ENCODE measurements around the gene LCAT.
"Not testable (repeated sequence)": the region's sequence is repeated elsewhere in the genome, so short reads cannot be mapped to it uniquely, and the experiment has no call there.

Gene LCAT

GRCh38 chr16:67946966-67947558, 3.1 kb upstream of the LCAT start:
- no peak for DNase-seq

- DNase-seq, result no peak
Measured at GRCh38 chr16:67946128-67946569, 2.2 kb upstream of the LCAT start.

DNA sequence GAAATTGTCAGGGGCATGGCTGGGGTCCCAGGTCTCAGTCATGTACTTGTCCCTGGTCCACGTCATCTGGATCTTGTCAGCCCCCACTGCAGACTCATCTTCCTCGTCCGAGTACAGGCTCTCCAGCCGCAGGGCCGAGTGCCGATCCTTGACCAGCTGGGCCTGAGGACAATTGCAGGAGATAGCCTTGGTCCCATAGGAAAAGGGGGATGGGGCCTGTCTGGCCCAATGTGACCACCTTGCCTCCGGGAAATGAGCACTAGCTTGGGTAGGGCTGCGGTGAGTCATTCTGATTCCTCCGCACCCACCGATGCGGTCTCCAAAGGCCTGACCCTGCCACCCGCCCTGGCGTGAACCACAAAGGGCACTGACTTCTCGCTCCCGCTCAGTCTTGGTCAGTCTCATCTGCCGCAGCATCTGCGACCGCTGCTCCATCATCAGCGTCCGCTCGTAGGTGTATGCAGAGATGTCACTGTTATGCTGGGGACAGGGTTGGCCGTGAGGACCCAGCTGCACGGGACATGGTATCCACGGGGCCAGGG, 1.5 kb upstream of the LCAT start:
- no peak for DNase-seq

GRCh38 chr16:67944690-67945391, 921 bp upstream of the LCAT start:
- DNase-seq, result no peak

DNA sequence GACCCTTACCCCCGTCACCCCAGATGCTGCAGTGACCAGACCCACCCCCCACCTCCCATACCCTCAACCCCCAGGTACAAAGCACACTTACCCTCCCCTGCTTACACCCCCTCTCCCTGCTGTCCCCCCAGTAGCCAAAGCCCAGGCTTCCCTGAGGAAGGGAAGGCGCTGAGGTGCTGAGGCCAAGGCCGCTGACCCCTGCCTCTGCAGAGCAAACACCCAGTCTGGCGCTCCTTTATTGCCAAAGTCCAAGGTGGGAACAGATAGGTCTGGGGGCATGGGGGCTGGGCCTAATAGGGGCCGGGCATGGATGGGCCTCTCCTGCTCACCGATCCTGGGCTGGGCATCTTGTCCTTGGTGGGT, 683 bp downstream of the LCAT start:
- no peak for DNase-seq

DNA sequence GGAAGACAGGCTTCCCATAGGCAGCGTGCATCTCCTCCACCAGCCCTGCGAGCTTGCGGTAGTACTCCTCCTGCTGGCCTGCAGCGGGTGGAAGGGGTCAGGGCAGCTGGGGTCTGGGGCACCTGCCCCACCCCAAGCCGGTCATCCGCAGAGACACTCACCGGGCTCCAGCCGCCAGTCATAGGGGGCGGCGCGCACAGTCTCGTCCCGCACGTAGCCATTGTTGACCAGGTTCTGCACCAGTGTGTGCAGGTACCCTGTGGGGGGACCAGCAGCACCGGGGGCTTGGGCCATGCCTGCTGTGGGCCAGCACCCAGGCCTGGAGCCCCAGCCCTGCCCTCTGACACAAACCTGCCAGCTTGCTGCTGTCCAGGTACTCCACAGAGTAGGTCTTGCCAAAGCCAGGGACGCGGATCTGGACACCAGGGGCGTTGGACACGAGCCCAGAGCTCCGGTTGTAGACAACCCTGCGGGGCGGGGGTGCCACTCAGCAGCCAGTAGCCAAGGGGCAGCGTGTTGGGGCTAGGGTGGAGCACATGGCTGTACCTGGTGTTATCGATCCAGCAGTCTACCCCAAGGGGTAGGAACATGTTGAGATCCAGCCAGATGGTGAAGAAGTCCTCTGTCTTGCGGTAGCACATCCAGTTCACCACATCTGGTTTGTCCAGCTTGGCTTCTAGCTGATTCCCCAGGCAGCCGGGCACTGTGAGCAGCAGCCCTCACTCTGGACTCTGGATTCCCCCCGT, 1.2 kb downstream of the LCAT start:
- no peak for DNase-seq

- peak; percentile 59 for DNase-seq
Measured at GRCh38 chr16:67942200-67942509, 1.8 kb downstream of the LCAT start.

DNA sequence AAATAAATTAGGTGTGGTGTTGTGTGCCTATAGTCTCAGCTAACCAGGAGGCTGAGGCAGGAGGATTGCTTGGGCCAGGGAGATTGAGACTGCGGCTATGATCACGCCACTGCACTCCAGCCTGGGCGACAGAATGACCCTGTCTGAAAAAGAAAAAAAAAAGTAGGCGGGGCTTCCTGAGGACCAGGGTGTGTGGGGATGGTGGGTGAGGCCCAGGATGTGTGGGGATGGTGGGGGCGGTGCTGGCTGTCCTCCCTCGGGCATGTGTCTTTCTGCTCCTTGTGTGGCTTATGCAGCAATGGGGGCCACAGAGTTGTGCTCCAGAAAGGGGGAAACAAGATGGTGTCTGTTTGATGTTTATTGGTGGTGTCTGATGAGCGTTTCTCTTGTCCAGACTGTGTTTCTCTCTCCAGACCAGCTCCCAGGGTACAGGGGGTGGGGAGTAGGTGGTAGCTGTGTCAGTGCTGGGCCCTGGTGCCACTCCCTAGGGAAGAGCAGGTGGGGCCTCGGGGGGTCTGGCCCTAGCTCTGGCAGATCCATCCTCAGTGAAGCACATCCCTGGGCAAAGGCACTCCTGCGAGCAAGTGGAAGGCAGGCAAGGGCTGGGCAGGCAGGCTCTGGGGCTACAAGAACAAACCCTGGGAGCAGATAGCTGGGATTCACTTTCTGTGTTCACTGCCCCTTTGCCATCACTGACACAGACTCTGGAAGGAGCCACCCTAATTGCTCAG, 2.3 kb downstream of the LCAT start:
- DNase-seq, result no peak

- DNase-seq, result no peak
Measured at GRCh38 chr16:67940446-67941089, 3.4 kb downstream of the LCAT start.

- DNase-seq, result no peak
Measured at GRCh38 chr16:67939507-67940445, 4.1 kb downstream of the LCAT start.

DNA sequence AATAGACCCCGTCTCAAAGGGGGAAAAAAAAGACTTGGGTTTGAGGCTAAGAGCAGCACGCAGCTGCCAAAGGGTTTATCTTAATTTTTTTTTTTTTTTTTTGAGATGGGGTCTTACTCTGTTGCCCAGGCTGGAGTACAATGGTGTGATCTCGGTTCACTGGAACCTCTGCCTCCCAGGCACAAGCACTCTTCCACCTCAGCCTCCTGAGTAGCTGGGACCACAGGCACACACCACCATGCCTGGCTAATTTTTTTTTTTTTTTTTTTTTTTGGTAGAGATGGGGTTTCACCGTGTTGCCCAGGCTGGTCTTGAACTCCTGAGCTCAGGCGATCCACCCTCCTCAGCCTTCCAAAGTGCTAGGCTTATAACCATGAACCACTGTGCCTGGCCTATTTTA, 6.2 kb downstream of the LCAT start:
- not testable (repeated sequence) for DNase-seq

GRCh38 chr16:67936880-67937605, 6.9 kb downstream of the LCAT start:
- DNase-seq, result peak; percentile 63

- no peak for DNase-seq
Measured at GRCh38 chr16:67936124-67936879, 7.6 kb downstream of the LCAT start, which contains the start of gene PSMB10. PSMB10 (minus strand) TSS chr16:67936850; CDS start chr16:67936749, 101 bp downstream.

GRCh38 chr16:67935402-67936123, 8.4 kb downstream of the LCAT start:
- peak; percentile 96 for DNase-seq

- DNase-seq, result no peak
Measured at GRCh38 chr16:67935101-67935401, 8.9 kb downstream of the LCAT start.

DNA sequence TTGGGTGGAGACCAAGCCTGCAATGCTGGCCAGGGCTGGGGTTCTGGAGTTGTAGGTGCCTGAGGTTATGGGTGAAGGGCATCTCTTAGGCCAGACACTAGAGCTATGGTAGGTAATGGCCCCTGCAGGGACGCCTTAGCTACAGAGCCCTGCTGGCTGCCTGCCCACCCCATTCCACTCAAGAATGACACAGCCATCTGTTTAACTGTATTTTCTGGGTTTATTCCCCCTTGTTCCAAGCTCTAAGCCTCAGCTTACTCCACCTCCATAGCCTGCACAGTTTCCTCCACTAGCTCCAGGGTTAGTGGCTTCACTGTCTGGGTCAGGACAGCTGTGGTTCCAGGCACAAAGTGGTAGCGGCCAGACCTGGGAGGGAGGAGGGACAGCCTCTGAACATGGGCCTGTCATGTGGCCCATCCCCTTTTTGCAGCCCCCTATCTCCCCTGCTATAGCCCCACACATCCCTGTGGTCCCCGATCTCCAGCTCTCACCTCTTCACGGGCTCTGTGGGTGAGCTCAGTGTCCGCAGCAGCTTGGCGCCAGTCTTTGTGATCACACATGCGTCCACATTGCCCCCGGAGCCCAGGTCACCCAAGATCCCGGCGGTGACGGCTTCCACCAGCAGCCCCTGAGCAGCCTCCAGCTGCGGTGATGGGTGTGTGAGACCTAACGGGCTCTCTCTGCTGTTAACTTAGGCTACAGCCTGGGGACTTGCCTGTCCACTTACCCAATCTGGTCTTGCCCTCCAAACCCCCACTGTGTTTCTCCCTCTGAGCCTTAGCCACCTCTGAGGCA, 9.4 kb downstream of the LCAT start:
- no peak for DNase-seq

DNA sequence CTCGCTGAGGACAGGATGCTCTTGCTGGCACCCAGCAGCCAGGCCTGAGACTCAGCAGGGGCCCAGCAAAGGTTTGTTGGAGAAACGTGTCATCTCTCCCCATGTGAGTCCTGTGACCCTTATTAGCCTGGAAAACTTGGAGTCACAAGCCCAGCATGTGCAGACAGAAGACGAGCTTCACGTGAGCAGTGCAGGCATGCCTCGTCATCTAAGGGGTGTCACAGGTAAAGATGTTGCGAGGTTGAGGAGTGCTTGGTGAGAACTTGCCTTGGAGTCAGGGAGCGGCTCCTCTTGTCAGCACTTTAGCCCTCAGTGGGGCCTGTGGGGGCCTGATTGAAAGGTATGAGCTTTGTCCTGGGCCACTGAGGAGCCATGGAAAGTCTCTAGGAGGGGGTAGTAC, 10.1 kb downstream of the LCAT start:
- no peak for DNase-seq

GRCh38 chr16:67932462-67932840, 11.5 kb downstream of the LCAT start:
- DNase-seq, result no peak

Measured in eye (tissue), 1 donor.